Body of pancreas (tissue), 4 donors: Measurements from ENCODE around the gene ADAMTS2. TPM values are rescaled to one million over a fixed set of nuclear protein-coding genes. Genes with fewer than 3 reads are reported as not detected.
A peak's percentile ranks its signal among the peaks of the same experiment; 100 is the strongest.

Experiments used
- ATAC-seq: fragments of 150-250 bp; one replicate; pipeline ENCODE4 v1.9.1; 2016
- DNase-seq, 4 donors: peaks; one replicate each; pipeline ENCODE4 v3.0.0-alpha.2; 2019
- H3K27ac ChIP-seq, 4 donors: fragments of 200-600 bp; sonication (generic); 1 replicate in 3 of 4; 2 replicates in 1 of 4; pipeline versions ENCODE4 v1.5.1 to v1.6.1; 2016 to 2019; ENCODE audit warnings: mild to moderate bottlenecking in 1 of 4, mixed read lengths in 1 of 4, moderate library complexity in 1 of 4
- H3K27me3 ChIP-seq, 2 donors: fragments of 200-600 bp; sonication (generic); one replicate each; pipeline ENCODE4 v1.6.0; 2016; ENCODE audit warnings: mild to moderate bottlenecking in 1 of 2
- H3K36me3 ChIP-seq, 2 donors: fragments of 200-600 bp; sonication (generic); replicated peaks in 1 of 2; 2 replicates each; pipeline ENCODE4 v1.5.1; 2016; ENCODE audit warnings: low read depth in 2 of 2; ENCODE audit not compliant: insufficient read depth in 1 of 2
- H3K4me1 ChIP-seq: fragments of 200-600 bp; sonication (generic); one replicate; pipeline ENCODE4 v1.6.0; 2016
- H3K4me3 ChIP-seq, 2 donors: fragments of 200-600 bp; sonication (generic); 1 replicate in 1 of 2; 2 replicates in 1 of 2; pipeline ENCODE4 v1.5.1; 2016 to 2019
- H3K9me3 ChIP-seq, 3 donors: fragments of 200-600 bp; sonication (generic); 1 replicate in 2 of 3; 2 replicates in 1 of 3; pipeline ENCODE4 v1.5.1; 2016
- POLR2A ChIP-seq, 3 donors: fragments of 450-650 bp; IDR thresholded peaks; one replicate each; pipeline ENCODE4 v1.6.1; 2016; ENCODE audit warnings: antibody characterized with exemption in 3 of 3, mild to moderate bottlenecking in 2 of 3
- WGBS, 2 donors: methylation state at CpG; one replicate each; pipeline ENCODE4 v1.1.5; 2017; 5-methylcytosine and 5-hydroxymethylcytosine counted together
- intact Hi-C: fragments of 100-400 bp; cut with DNase I; formaldehyde crosslinking; loops from one replicate; pipeline ENCODE4 v1.15.1; 2023
- total RNA-seq, 2 donors: library from RNA; depleted of rRNA; stranded (reverse); fragments of >200 nt; gene quantifications; one replicate each; pipeline ENCODE4 v1.1.0, GENCODE V29; 2016
- TF ChIP-seq, protein P1 (sequence below), 7 experiments: fragments of 450-650 bp in 4 of 7; fragments of 200-600 bp in 3 of 7; sonication (generic) in 3 of 7; IDR thresholded peaks; one replicate each; pipeline ENCODE4 v1.5.1; 2016 to 2019; ENCODE audit warnings: antibody characterized with exemption in 7 of 7

ADAMTS2 gene
- total RNA-seq = 10 to 100 TPM in 1 of 2 donors, 1 to 10 TPM in 1; 9.1 to 19.1 TPM

DNA sequence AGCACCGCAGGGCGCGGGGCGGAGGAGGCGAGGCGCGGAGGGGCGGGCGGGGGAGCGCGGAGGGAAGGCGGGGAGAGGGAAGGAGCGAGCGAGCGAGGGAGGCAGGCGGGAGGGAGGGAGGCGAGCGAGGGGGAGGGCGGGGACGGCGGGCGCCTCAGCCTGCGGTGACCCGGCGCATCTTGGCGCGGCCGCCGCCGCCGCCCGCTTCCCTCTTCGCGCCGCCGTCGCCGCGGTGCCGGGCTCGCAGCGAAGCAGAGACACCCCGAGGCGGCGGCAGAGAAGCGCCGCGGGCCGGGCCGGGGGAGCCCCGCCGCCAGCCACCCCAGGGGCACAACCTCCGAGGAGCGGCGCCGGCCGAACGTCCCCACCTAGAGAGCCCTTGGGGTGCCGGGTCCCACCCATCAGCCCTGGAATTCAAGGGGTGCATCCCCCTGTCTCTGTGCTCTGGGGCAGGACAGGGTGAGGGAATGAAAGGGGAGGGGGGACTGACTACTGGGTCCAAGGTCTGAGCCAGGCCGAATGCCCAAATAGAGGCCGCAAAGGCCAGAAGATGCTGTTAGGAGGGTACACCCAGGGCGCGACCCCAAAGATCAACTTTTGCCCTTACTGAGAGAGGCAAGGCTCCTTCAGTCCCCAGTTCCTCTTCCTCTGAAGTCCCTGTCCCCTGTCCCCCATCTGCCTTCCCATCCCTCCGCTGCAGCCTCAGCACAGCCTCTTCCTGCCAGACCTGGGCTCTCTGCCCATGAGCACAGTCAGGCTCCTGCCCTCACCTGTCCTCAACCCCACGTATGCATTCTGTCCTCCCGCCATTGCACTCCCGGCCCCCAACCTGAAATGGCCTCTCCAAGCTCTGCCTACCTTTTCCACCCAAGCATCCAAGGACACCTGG, at the start of gene ADAMTS2:
TSS of gene ADAMTS2 (minus strand) at position 29 of the 889 bp plus-strand sequence. CDS start 133 bp downstream, outside the sequence.
- intact Hi-C loops = no loop called here
- TF ChIP-seq POLR2A (IDR thresholded peaks at IDR 0.05) = no peak
- TF ChIP-seq, protein P1, sequence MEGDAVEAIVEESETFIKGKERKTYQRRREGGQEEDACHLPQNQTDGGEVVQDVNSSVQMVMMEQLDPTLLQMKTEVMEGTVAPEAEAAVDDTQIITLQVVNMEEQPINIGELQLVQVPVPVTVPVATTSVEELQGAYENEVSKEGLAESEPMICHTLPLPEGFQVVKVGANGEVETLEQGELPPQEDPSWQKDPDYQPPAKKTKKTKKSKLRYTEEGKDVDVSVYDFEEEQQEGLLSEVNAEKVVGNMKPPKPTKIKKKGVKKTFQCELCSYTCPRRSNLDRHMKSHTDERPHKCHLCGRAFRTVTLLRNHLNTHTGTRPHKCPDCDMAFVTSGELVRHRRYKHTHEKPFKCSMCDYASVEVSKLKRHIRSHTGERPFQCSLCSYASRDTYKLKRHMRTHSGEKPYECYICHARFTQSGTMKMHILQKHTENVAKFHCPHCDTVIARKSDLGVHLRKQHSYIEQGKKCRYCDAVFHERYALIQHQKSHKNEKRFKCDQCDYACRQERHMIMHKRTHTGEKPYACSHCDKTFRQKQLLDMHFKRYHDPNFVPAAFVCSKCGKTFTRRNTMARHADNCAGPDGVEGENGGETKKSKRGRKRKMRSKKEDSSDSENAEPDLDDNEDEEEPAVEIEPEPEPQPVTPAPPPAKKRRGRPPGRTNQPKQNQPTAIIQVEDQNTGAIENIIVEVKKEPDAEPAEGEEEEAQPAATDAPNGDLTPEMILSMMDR (IDR thresholded peaks at IDR 0.05) = no peak
- ATAC-seq (peak; percentile 68), DNase-seq (peak in 3 of 4 donors; percentile 31 to 52 (median 37))
- H3K27me3 ChIP-seq = peaks cover 0 to 7% of the 10 kb centered on the region in 2 donors
- H3K4me3 ChIP-seq = no peak within 1 kb of the TSS
- no peaks in the 10 kb centered on the region for H3K9me3 ChIP-seq
- H3K36me3 ChIP-seq = no peaks in the 10 kb centered on the region
- peak within 1 kb of the TSS in 1 of 4 donors; percentile 18 for H3K27ac ChIP-seq
- 6 to 28% methylated on average over 6 to 39 of the region's 67 CpGs for WGBS, 2 donors
- peaks cover 15% of the 10 kb centered on the region for H3K4me1 ChIP-seq

DNA sequence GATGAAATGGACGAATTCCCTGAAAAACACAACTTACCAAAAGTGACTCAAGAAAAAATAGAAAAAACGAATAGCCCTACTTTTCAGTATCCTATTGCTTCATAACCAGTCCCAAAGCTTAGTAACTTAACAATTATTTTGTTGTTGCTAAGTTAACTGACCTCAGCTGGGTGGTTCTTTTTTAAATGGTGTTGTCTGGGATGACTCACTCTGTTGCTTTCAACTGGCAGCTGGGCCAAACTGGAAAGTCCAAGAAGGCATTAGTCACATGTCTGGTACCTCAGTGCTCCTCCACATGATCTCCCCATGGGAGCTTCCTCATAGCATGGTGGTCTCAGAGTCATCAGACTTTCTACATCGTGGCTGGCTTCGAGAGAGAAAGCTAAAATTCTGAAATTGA, 47.8 kb upstream of the ADAMTS2 start:
- DNase-seq (no peak), ATAC-seq (no peak)
- Histone ChIP-seq H3K4me3 (no peak overlapping the region), H3K27me3 (no peaks in the 10 kb centered on the region), H3K9me3 (peaks cover 0 to 24% (median 0%) of the 10 kb centered on the region in 3 donors), H3K36me3 (no peaks in the 10 kb centered on the region), H3K27ac (no peak overlapping the region), H3K4me1 (no peaks in the 10 kb centered on the region)
- intact Hi-C loops = no loop called here
- 43 to 45% methylated on average over 4 of the region's 4 CpGs for WGBS, 2 donors
- TF ChIP-seq, protein P1 (IDR thresholded peaks at IDR 0.05) = no peak
- TF ChIP-seq POLR2A (IDR thresholded peaks at IDR 0.05) = no peak

DNA sequence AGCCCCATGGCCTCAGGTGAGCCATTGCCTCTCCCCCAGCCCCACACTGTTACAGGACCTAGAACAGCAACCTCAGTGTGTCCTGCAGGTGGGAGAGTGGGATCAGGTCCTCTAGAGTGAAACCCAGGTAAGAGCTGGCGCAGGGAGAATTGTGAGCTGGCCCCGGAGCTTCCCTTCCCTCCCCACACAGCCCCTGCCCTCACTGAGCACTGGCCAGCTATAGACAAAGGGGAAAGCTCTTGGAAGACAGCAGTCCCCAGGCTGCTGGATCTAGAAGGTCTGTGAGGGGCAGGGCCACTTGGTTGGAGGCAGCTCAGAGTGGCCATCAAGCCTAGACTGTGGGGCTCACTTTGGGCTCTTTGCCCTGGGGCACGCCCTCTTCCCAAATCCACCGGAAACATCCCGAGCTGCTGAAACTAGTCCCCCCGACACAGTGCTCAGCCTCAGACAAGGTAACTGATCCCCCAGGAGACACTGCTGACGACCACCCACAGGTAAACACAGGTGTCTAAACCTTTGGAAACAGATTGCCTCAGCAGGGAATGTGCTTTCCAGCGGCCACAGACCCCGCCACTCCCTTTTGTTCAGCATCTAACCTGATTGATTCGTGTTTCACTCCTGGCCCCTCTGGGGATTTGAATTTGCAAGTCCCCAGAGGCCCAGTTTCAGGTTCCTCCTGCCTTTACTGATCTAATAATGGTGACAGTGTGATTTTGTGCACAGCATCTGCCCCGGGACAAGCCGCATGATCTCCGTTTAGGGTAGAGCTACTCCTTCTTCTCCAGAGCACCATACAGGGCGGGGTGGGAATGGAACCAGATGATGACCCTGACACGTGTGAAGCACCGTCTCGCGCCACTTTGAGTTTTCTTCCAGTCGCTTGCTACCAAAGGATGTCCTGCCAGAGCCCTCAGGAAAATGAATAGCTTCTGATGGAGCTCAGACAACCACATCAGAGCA, 42.2 kb upstream of the ADAMTS2 start:
- 20 to 68% methylated on average over 2 to 19 of the region's 19 CpGs for WGBS, 2 donors
- DNase-seq (no peak), ATAC-seq (no peak)

DNA sequence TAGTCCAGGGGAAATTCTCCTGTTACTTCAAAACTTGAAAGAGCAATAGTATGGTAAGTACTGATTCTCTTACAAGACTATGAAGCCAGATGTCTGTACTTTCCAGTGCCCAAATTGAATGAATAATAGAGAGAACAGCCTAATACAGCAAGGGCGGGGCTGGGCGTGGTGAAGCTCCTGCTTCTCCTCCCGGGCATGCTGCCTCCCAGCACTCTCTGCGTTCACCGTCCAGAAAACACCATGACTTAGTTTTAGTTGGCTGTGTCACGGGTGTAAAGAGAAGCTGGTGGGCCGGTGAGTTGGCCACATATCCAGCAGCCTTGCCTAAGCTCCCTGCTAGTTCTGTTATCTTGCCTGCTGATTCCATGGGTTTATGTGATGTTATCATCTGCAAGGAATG, 40.7 kb upstream of the ADAMTS2 start:
- TF ChIP-seq, protein P1 (IDR thresholded peaks at IDR 0.05) = no peak
- no peak for TF ChIP-seq POLR2A (IDR thresholded peaks at IDR 0.05)
- no peak for ATAC-seq
- H3K27me3 ChIP-seq = no peaks in the 10 kb centered on the region
- H3K4me1 ChIP-seq = no peaks in the 10 kb centered on the region
- H3K4me3 ChIP-seq = no peak overlapping the region
- WGBS, 2 donors = 68 to 72% methylated on average over 7 of the region's 7 CpGs
- H3K9me3 ChIP-seq = peaks cover 0 to 19% (median 0%) of the 10 kb centered on the region in 3 donors
- DNase-seq = no peak
- no peaks in the 10 kb centered on the region for H3K36me3 ChIP-seq
- no peak overlapping the region for H3K27ac ChIP-seq
- intact Hi-C loops = no loop called here

More for the DNA sequence above, 42.2 kb upstream of the ADAMTS2 start:
- H3K4me1 ChIP-seq = no peaks in the 10 kb centered on the region
- intact Hi-C loops = no loop called here
- TF ChIP-seq POLR2A (IDR thresholded peaks at IDR 0.05) = no peak
- TF ChIP-seq, protein P1 (IDR thresholded peaks at IDR 0.05) = no peak
- no peak overlapping the region for H3K4me3 ChIP-seq
- H3K27me3 ChIP-seq = no peaks in the 10 kb centered on the region
- H3K27ac ChIP-seq = no peak overlapping the region
- peaks cover 0 to 19% (median 0%) of the 10 kb centered on the region in 3 donors for H3K9me3 ChIP-seq
- no peaks in the 10 kb centered on the region for H3K36me3 ChIP-seq
